H9 (cell line): Measurements from ENCODE around the gene EVL. TPM values are rescaled to one million over a fixed set of nuclear protein-coding genes. Genes with fewer than 3 reads are reported as not detected.

Source experiments
- DNase-seq: peaks from one replicate; pipeline ENCODE4 v3.0.0-alpha.2; 2017
- H2AFZ ChIP-seq: one replicate; pipeline ENCODE4 v1.6.1; 2013; ENCODE audit warnings: mild to moderate bottlenecking, low read length, control low read depth, moderate library complexity
- H2AK5ac ChIP-seq: 2 replicates; pipeline ENCODE4 v1.6.1; 2013; ENCODE audit warnings: low read length, control low read depth, mixed read lengths; ENCODE audit not compliant: insufficient read length
- H2BK120ac ChIP-seq: one replicate; pipeline ENCODE4 v1.6.1; 2013; ENCODE audit warnings: low read depth, mild to moderate bottlenecking, low read length, control low read depth, inconsistent platforms; ENCODE audit not compliant: poor library complexity, severe bottlenecking
- H2BK12ac ChIP-seq: 2 replicates; pipeline ENCODE4 v1.6.1; 2013; ENCODE audit warnings: low read length, control low read depth, mixed read lengths, low read depth; ENCODE audit not compliant: insufficient read length
- H2BK15ac ChIP-seq: 2 replicates; pipeline ENCODE4 v1.6.1; 2013; ENCODE audit warnings: low read depth, low read length, control low read depth
- H2BK20ac ChIP-seq: one replicate; pipeline ENCODE4 v1.6.1; 2013; ENCODE audit warnings: low read depth, mild to moderate bottlenecking, low read length, control low read depth, inconsistent platforms; ENCODE audit not compliant: poor library complexity, severe bottlenecking
- H2BK5ac ChIP-seq: 2 replicates; pipeline ENCODE4 v1.6.1; 2013; ENCODE audit warnings: low read length, control low read depth, mixed read lengths; ENCODE audit not compliant: insufficient read length
- H3K14ac ChIP-seq: 2 replicates; pipeline ENCODE4 v1.6.1; 2013; ENCODE audit warnings: low read length, control low read depth; ENCODE audit not compliant: insufficient read depth
- H3K18ac ChIP-seq: 2 replicates; pipeline ENCODE4 v1.6.1; 2013; ENCODE audit warnings: low read depth, mild to moderate bottlenecking, mixed read lengths, low read length, control low read depth; ENCODE audit not compliant: insufficient read length
- H3K23ac ChIP-seq: 2 replicates; pipeline ENCODE4 v1.6.1; 2013; ENCODE audit warnings: low read length, control low read depth, mixed read lengths, low read depth; ENCODE audit not compliant: insufficient read length
- H3K23me2 ChIP-seq: 2 replicates; pipeline ENCODE4 v1.6.1; 2013; ENCODE audit warnings: low read depth, mild to moderate bottlenecking, mixed read lengths, low read length, control low read depth; ENCODE audit not compliant: insufficient read length, poor library complexity, severe bottlenecking
- H3K27ac ChIP-seq: 2 replicates; pipeline ENCODE4 v1.5.1; 2013; ENCODE audit warnings: low read length, control low read depth, mixed read lengths, low read depth; ENCODE audit not compliant: insufficient read length
- H3K27me3 ChIP-seq: 2 replicates; pipeline ENCODE4 v1.6.1; 2013; ENCODE audit warnings: low read length, control low read depth, inconsistent platforms; ENCODE audit not compliant: insufficient read depth
- H3K4ac ChIP-seq: 2 replicates; pipeline ENCODE4 v1.6.1; 2013; ENCODE audit warnings: low read depth, mild to moderate bottlenecking, control low read depth, inconsistent platforms, low read length, moderate library complexity
- H3K4me1 ChIP-seq: 2 replicates; pipeline ENCODE4 v1.6.1; 2013; ENCODE audit warnings: low read length, control low read depth, inconsistent platforms; ENCODE audit not compliant: insufficient read depth
- H3K4me2 ChIP-seq: 2 replicates; pipeline ENCODE4 v1.6.1; 2013; ENCODE audit warnings: low read length, control low read depth, mixed read lengths; ENCODE audit not compliant: insufficient read length, insufficient read depth
- H3K56ac ChIP-seq: 2 replicates; pipeline ENCODE4 v1.6.1; 2013; ENCODE audit warnings: low read depth, mild to moderate bottlenecking, mixed read lengths, low read length, control low read depth; ENCODE audit not compliant: insufficient read length
- H3K79me1 ChIP-seq: 2 replicates; pipeline ENCODE4 v1.6.1; 2013; ENCODE audit warnings: low read depth, mild to moderate bottlenecking, moderate library complexity, low read length, control low read depth, inconsistent platforms; ENCODE audit not compliant: insufficient read depth, poor library complexity, severe bottlenecking
- H3K79me2 ChIP-seq: 2 replicates; pipeline ENCODE4 v1.6.1; 2013; ENCODE audit warnings: low read length, control low read depth, inconsistent platforms; ENCODE audit not compliant: insufficient read depth
- H3K9ac ChIP-seq: 2 replicates; pipeline ENCODE4 v1.6.1; 2013; ENCODE audit warnings: low read length, control low read depth, mixed read lengths; ENCODE audit not compliant: insufficient read length; ENCODE audit errors: extremely low read depth
- H3K9me3 ChIP-seq: one replicate; pipeline ENCODE4 v1.6.1; 2013; ENCODE audit warnings: low read depth, low read length, inconsistent platforms; ENCODE audit not compliant: control insufficient read depth
- H3T11ph ChIP-seq: one replicate; pipeline ENCODE4 v1.6.1; 2013; ENCODE audit warnings: mild to moderate bottlenecking, low read length, control low read depth, inconsistent platforms
- H4K20me1 ChIP-seq: one replicate; pipeline ENCODE4 v1.6.1; 2013; ENCODE audit not compliant: control insufficient read depth, insufficient read length, insufficient read depth
- H4K5ac ChIP-seq: 2 replicates; pipeline ENCODE4 v1.6.1; 2013; ENCODE audit warnings: low read depth, mild to moderate bottlenecking, mixed read lengths, low read length, control low read depth; ENCODE audit not compliant: insufficient read length
- H4K8ac ChIP-seq: replicated peaks from 2 replicates; pipeline ENCODE4 v1.6.1; 2013; ENCODE audit warnings: low read length, control low read depth, mixed read lengths, low read depth; ENCODE audit not compliant: insufficient read length
- H4K91ac ChIP-seq: 2 replicates; pipeline ENCODE4 v1.6.1; 2013; ENCODE audit warnings: low read depth, mild to moderate bottlenecking, moderate library complexity, mixed read lengths, low read length, control low read depth; ENCODE audit not compliant: insufficient read length
- H3K27ac Mint-ChIP-seq, 3 experiments: 2 replicates in 2 of 3; 3 replicates in 1 of 3; pipeline ENCODE4 v1.8.0; 2020 to 2021; ENCODE audit warnings: mixed read lengths in 3 of 3, mild to moderate bottlenecking in 1 of 3, moderate library complexity in 1 of 3
- H3K27me3 Mint-ChIP-seq: 2 replicates; pipeline ENCODE4 v1.8.0; 2021; ENCODE audit warnings: low read depth, mild to moderate bottlenecking, moderate library complexity, mixed read lengths
- H3K36me3 Mint-ChIP-seq, 3 experiments: 2 replicates in 2 of 3; 3 replicates in 1 of 3; pipeline ENCODE4 v1.8.0; 2020 to 2021; ENCODE audit warnings: low read depth in 3 of 3, mixed read lengths in 3 of 3; ENCODE audit not compliant: insufficient read depth in 1 of 3
- H3K4me1 Mint-ChIP-seq, 2 experiments: 2 replicates each; pipeline ENCODE4 v1.8.0; 2020; ENCODE audit warnings: mixed read lengths in 2 of 2
- H3K4me3 Mint-ChIP-seq, 2 experiments: 2 replicates in 1 of 2; 3 replicates in 1 of 2; pipeline ENCODE4 v1.8.0; 2020 to 2021; ENCODE audit warnings: mild to moderate bottlenecking in 2 of 2, mixed read lengths in 2 of 2, moderate library complexity in 1 of 2
- H3K9me3 Mint-ChIP-seq, 2 experiments: 2 replicates in 1 of 2; 3 replicates in 1 of 2; pipeline ENCODE4 v1.8.0; 2020; ENCODE audit warnings: mild to moderate bottlenecking in 2 of 2, mixed read lengths in 2 of 2, moderate library complexity in 1 of 2
- CTCF ChIP-seq: fragments of 200-600 bp; sonication (generic); conservative IDR thresholded peaks from 3 replicates; pipeline ENCODE4 v1.8.0; 2021; ENCODE audit warnings: antibody characterized with exemption, mild to moderate bottlenecking
- WGBS: extraction: QIAGEN DNeasy Blood & Tissue Kit; methylation state at CpG from one replicate; pipeline ENCODE4 v1.1.7; 2013; ENCODE audit warnings: missing lambda C conversion rate, low lambda C conversion rate, mixed read lengths; ENCODE audit not compliant: insufficient read length; ENCODE audit errors: extremely low coverage; 5-methylcytosine and 5-hydroxymethylcytosine counted together
- total RNA-seq: library from RNA; stranded (reverse); gene quantifications from 2 replicates; pipeline ENCODE4 v1.2.1, GENCODE V29; 2021

Gene EVL
- total RNA-seq, 1 experiment from 2014 or later = 53.2 TPM

GRCh38 chr14:100159094-100159864 lies 94.1 kb downstream of the EVL start, which contains the start of gene DEGS2:
TSS of gene DEGS2 (minus strand) at chr14:100159645. CDS start at chr14:100159587, 58 bp downstream.
- Histone ChIP-seq H4K20me1 (no peaks in the 10 kb centered on the region), H3K4me1 (no peaks in the 10 kb centered on the region; the same call in 1 of the 2 replicates), H3K14ac (no peak within 1 kb of the TSS), H2BK5ac (no peak within 1 kb of the TSS), H3K27me3 (peaks cover 21% of the 10 kb centered on the region), H2BK120ac (no peak within 1 kb of the TSS), H3K79me2 (no peaks in the 10 kb centered on the region), H3K9ac (no peak within 1 kb of the TSS), H4K8ac (no peak within 1 kb of the TSS), H2BK12ac (no peak within 1 kb of the TSS), H3T11ph (no peak within 1 kb of the TSS), H3K56ac (no peak within 1 kb of the TSS), H3K27ac (no peak within 1 kb of the TSS), H4K5ac (no peak within 1 kb of the TSS), H3K23ac (no peak within 1 kb of the TSS), H2BK15ac (no peak within 1 kb of the TSS), H2AFZ (no peak within 1 kb of the TSS), H3K4ac (no peak within 1 kb of the TSS), H4K91ac (no peak within 1 kb of the TSS), H2AK5ac (no peak within 1 kb of the TSS), H3K79me1 (no peaks in the 10 kb centered on the region), H3K23me2 (peaks cover 3% of the 10 kb centered on the region), H3K9me3 (no peaks in the 10 kb centered on the region), H3K18ac (no peak within 1 kb of the TSS), H3K4me2 (peak within 1 kb of the TSS; percentile 59), H2BK20ac (no peak within 1 kb of the TSS)
- no CpG with 5 or more reads among the region's 94 CpGs for WGBS
- no peak for TF ChIP-seq CTCF
- H3K27ac Mint-ChIP-seq = no peak within 1 kb of the TSS
- DNase-seq = peak; percentile 79
- peaks cover 6% of the 10 kb centered on the region in 2 experiments for H3K9me3 Mint-ChIP-seq
- peaks cover 71% of the 10 kb centered on the region for H3K27me3 Mint-ChIP-seq
- H3K36me3 Mint-ChIP-seq = peaks cover 0 to 3% (median 0%) of the 10 kb centered on the region in 3 experiments; a peak in 2 of 7 replicates
- H3K4me1 Mint-ChIP-seq = peaks cover 5 to 20% of the 10 kb centered on the region in 2 experiments
- H3K4me3 Mint-ChIP-seq = peak within 1 kb of the TSS; percentile 54 to 76
